H1 (cell line): ENCODE data around the gene DYNC2I2. TPM values are rescaled to one million over a fixed set of nuclear protein-coding genes. Genes with fewer than 3 reads are reported as not detected.

Source experiments
- CTCF ChIA-PET: fragments of 300-600 bp; sonication (Branson Sonifier 250); formaldehyde crosslinking; loops from one replicate; lab custom pipeline; 2021; ENCODE audit not compliant: partially characterized antibody; lab: Charles Lee
- POLR2A ChIA-PET: fragments of 300-600 bp; sonication (Branson Sonifier 250); formaldehyde crosslinking; loops from one replicate; lab custom pipeline; 2021; ENCODE audit warnings: inconsistent platforms; ENCODE audit not compliant: partially characterized antibody; lab: Charles Lee
- DNase-seq, 2 experiments: peaks; one replicate each; pipeline versions ENCODE4 v3.0.0 to v3.0.0-alpha.2; 2010 to 2022; ENCODE audit warnings: low spot score in 2 of 2, low read depth in 1 of 2, mixed read lengths in 1 of 2
- FAIRE-seq: peaks from 2 replicates; lab custom pipeline; 2011; peaks lifted over from hg19 to GRCh38; lab: Jason Lieb, UNC
- H2AFZ ChIP-seq: 2 replicates; pipeline ENCODE4 v1.8.1; 2012; ENCODE audit warnings: low read length, inconsistent platforms
- H2AK5ac ChIP-seq: 2 replicates; pipeline ENCODE4 v1.6.1; 2013; ENCODE audit warnings: low read depth, low read length
- H2BK120ac ChIP-seq: replicated peaks from 2 replicates; pipeline ENCODE3; 2013; ENCODE audit warnings: low read depth, low read length, inconsistent platforms
- H2BK12ac ChIP-seq: 2 replicates; pipeline ENCODE4 v1.6.1; 2013; ENCODE audit warnings: low read depth, low read length
- H2BK15ac ChIP-seq: 2 replicates; pipeline ENCODE4 v1.6.1; 2013; ENCODE audit warnings: low read length
- H2BK20ac ChIP-seq: 2 replicates; pipeline ENCODE4 v1.6.1; 2013; ENCODE audit warnings: low read length
- H2BK5ac ChIP-seq: 2 replicates; pipeline ENCODE4 v1.6.1; 2013; ENCODE audit warnings: low read depth, low read length
- H3K14ac ChIP-seq: 2 replicates; pipeline ENCODE4 v1.6.1; 2013; ENCODE audit warnings: inconsistent platforms; ENCODE audit not compliant: insufficient read length
- H3K18ac ChIP-seq: 2 replicates; pipeline ENCODE4 v1.6.1; 2013; ENCODE audit warnings: low read length; ENCODE audit errors: extremely low read depth
- H3K23ac ChIP-seq: 2 replicates; pipeline ENCODE4 v1.6.1; 2013; ENCODE audit warnings: inconsistent platforms; ENCODE audit not compliant: insufficient read length
- H3K23me2 ChIP-seq: 2 replicates; pipeline ENCODE4 v1.6.1; 2013; ENCODE audit warnings: low read depth, low read length
- H3K27ac ChIP-seq: 2 replicates; pipeline ENCODE4 v1.6.1; 2011; ENCODE audit warnings: low read depth, low read length, inconsistent platforms
- H3K27me3 ChIP-seq, 4 experiments: replicated peaks in 1 of 4; 1 replicate in 1 of 4; 2 replicates in 3 of 4; pipeline versions ENCODE4 v1.6.1 to v1.8.1; 2011 to 2013; ENCODE audit warnings: low read length in 3 of 4, mild to moderate bottlenecking in 3 of 4, inconsistent platforms in 2 of 4, mixed read lengths in 2 of 4, moderate library complexity in 1 of 4; ENCODE audit not compliant: control insufficient read depth in 3 of 4, insufficient read depth in 3 of 4; ENCODE audit errors: extremely low read depth in 1 of 4
- H3K36me3 ChIP-seq, 4 experiments: 2 replicates each; pipeline versions ENCODE4 v1.6.1 to v1.8.1; 2011 to 2013; ENCODE audit warnings: mild to moderate bottlenecking in 4 of 4, low read length in 3 of 4, moderate library complexity in 2 of 4, control low read depth in 1 of 4, inconsistent platforms in 1 of 4; ENCODE audit not compliant: insufficient read depth in 4 of 4, control insufficient read depth in 2 of 4
- H3K4ac ChIP-seq: replicated peaks from 2 replicates; pipeline ENCODE3; 2013; ENCODE audit warnings: low read length, low read depth, mixed read lengths, inconsistent platforms; ENCODE audit not compliant: insufficient read length
- H3K4me1 ChIP-seq, 4 experiments: replicated peaks in 1 of 4; 1 replicate in 1 of 4; 2 replicates in 3 of 4; pipeline versions ENCODE4 v1.6.1 to v1.8.1; 2011 to 2013; ENCODE audit warnings: low read length in 3 of 4, inconsistent platforms in 2 of 4, mixed read lengths in 1 of 4; ENCODE audit not compliant: insufficient read depth in 4 of 4, control insufficient read depth in 3 of 4
- H3K4me2 ChIP-seq, 2 experiments: 2 replicates each; pipeline versions ENCODE4 v1.6.1 to v1.8.1; 2011 to 2013; ENCODE audit warnings: low read depth in 2 of 2, low read length in 2 of 2, control low read depth in 1 of 2, inconsistent platforms in 1 of 2, mild to moderate bottlenecking in 1 of 2; ENCODE audit not compliant: insufficient read depth in 1 of 2
- H3K4me3 ChIP-seq, 4 experiments: fragments of 200-600, 300-600 bp in 1 of 4; sonication (generic), shearing (Covaris generic), sonication (Bioruptor Twin) in 1 of 4; 2 replicates each; pipeline versions ENCODE4 v1.5.1 to v1.8.1; 2011 to 2016; ENCODE audit warnings: low read length in 4 of 4, low read depth in 3 of 4, control low read depth in 2 of 4, inconsistent platforms in 2 of 4, mild to moderate bottlenecking in 2 of 4, mixed read lengths in 1 of 4, moderate library complexity in 1 of 4; ENCODE audit not compliant: insufficient read depth in 2 of 4; ENCODE audit errors: extremely low read depth in 1 of 4
- H3K56ac ChIP-seq: replicated peaks from 2 replicates; pipeline ENCODE3; 2013; ENCODE audit warnings: low read depth, mild to moderate bottlenecking, mixed read lengths, low read length, inconsistent platforms; ENCODE audit not compliant: insufficient read length
- H3K79me1 ChIP-seq: 2 replicates; pipeline ENCODE4 v1.6.1; 2013; ENCODE audit warnings: low read depth, low read length, control low read depth
- H3K79me2 ChIP-seq, 2 experiments: 2 replicates each; pipeline versions ENCODE4 v1.6.1 to v1.8.1; 2012 to 2013; ENCODE audit warnings: low read length in 2 of 2, mild to moderate bottlenecking in 2 of 2, inconsistent platforms in 1 of 2; ENCODE audit not compliant: insufficient read depth in 2 of 2, control insufficient read depth in 1 of 2
- H3K9ac ChIP-seq, 4 experiments: replicated peaks in 1 of 4; 1 replicate in 1 of 4; 2 replicates in 3 of 4; pipeline versions ENCODE4 v1.6.1 to v1.8.1; 2011 to 2013; ENCODE audit warnings: low read depth in 3 of 4, low read length in 3 of 4, control low read depth in 2 of 4, mild to moderate bottlenecking in 2 of 4, moderate library complexity in 2 of 4, inconsistent platforms in 1 of 4; ENCODE audit errors: extremely low read depth in 1 of 4
- H3K9me3 ChIP-seq, 2 experiments: 2 replicates each; pipeline versions ENCODE4 v1.6.1 to v1.8.1; 2012 to 2013; ENCODE audit warnings: mild to moderate bottlenecking in 2 of 2, moderate library complexity in 2 of 2, control low read depth in 1 of 2, inconsistent platforms in 1 of 2, low read depth in 1 of 2, low read length in 1 of 2, mixed read lengths in 1 of 2; ENCODE audit not compliant: insufficient read depth in 2 of 2
- H4K20me1 ChIP-seq, 2 experiments: replicated peaks in 1 of 2; 2 replicates each; pipeline versions ENCODE3 to v1.8.1; 2011 to 2013; ENCODE audit warnings: inconsistent platforms in 2 of 2, low read length in 2 of 2, mild to moderate bottlenecking in 1 of 2; ENCODE audit not compliant: insufficient read depth in 2 of 2, control insufficient read depth in 1 of 2
- H4K5ac ChIP-seq: 2 replicates; pipeline ENCODE4 v1.6.1; 2013; ENCODE audit warnings: low read length, low read depth, mixed read lengths, inconsistent platforms; ENCODE audit not compliant: insufficient read length
- H4K8ac ChIP-seq: 2 replicates; pipeline ENCODE4 v1.8.0; 2013; ENCODE audit warnings: mild to moderate bottlenecking, moderate library complexity, low read length, inconsistent platforms; ENCODE audit not compliant: insufficient read depth; ENCODE audit errors: extremely low read depth
- H4K91ac ChIP-seq: replicated peaks from 2 replicates; pipeline ENCODE3; 2013; ENCODE audit warnings: low read length, mixed read lengths, inconsistent platforms; ENCODE audit not compliant: insufficient read length
- KDM1A ChIP-seq: fragments of 200-600, 300-600 bp; sonication (generic); IDR thresholded peaks from 2 replicates; pipeline ENCODE4 v1.7.1; 2016; ENCODE audit warnings: mild to moderate bottlenecking, low read length, borderline replicate concordance
- RBBP5 ChIP-seq: IDR thresholded peaks from 2 replicates; pipeline ENCODE4 v1.7.1; 2012; ENCODE audit warnings: low read depth, mild to moderate bottlenecking, inconsistent platforms, low read length, moderate library complexity, borderline replicate concordance
- WGBS, 2 experiments: shearing (Covaris generic) in 1 of 2; methylation state at CpG; one replicate each; pipeline versions ENCODE4 v1.1.6 to v1.1.7; 2013 to 2015; ENCODE audit warnings: low lambda C conversion rate in 2 of 2, mixed read lengths in 2 of 2, inconsistent platforms in 1 of 2, low coverage in 1 of 2, missing lambda C conversion rate in 1 of 2; ENCODE audit not compliant: insufficient replicate concordance in 2 of 2, insufficient coverage in 1 of 2, insufficient read length in 1 of 2; ENCODE audit errors: extremely low coverage in 1 of 2, missing lambda C conversion rate in 1 of 2; 5-methylcytosine and 5-hydroxymethylcytosine counted together
- polyA plus RNA-seq, 7 experiments: library from polyadenylated mRNA; depleted of rRNA in 3 of 7; stranded (reverse) in 5 of 7; unstranded in 2 of 7; fragments of >200 nt in 5 of 7; fragments of 200-250 nt in 2 of 7; gene quantifications; 1 replicate in 5 of 7; 2 replicates in 1 of 7; 4 replicates in 1 of 7; pipeline versions ENCODE4 v1.2.1 to v1.2.3, GENCODE V29; 2011 to 2013; ENCODE audit warnings: missing spikeins in 2 of 7, mixed read lengths in 2 of 7
- total RNA-seq: library from RNA; stranded (reverse); fragmentation: NEBNext Ultra II Directional; extraction: Animal tissue kit (Norgen Biotek cat#: 25700); gene quantifications from 2 replicates; pipeline ENCODE4 v1.2.1, GENCODE V29; 2021

DYNC2I2 gene
- total and polyA plus RNA-seq, 2 of the 8 experiments (the other 6 are each of a cell fraction or from before 2014, with no cell fraction given) = 58.0 to 78.5 TPM

GRCh38 chr9:128643519-128644300 is 12.9 kb downstream of the DYNC2I2 start:
- Histone ChIP-seq H2BK12ac (no peak overlapping the region), H2AK5ac (no peak overlapping the region), H3K4ac (no peak overlapping the region), H3K79me2 (no peaks in the 10 kb centered on the region; a peak in 1 of 4 replicates), H3K56ac (no peak overlapping the region), H3K9ac (no peak overlapping the region), H2BK15ac (no peak overlapping the region), H4K5ac (no peak overlapping the region), H2BK5ac (no peak overlapping the region), H3K9me3 (no peaks in the 10 kb centered on the region), H3K27ac (no peak overlapping the region), H4K8ac (peak overlapping the region; percentile 1; the same call in 1 of the 2 replicates), H3K18ac (no peak overlapping the region), H3K4me3 (no peak overlapping the region), H3K27me3 (no peaks in the 10 kb centered on the region), H3K79me1 (0 out of 2 replicates have a peak, but pooled peaks cover 8% of the 10 kb centered on the region), H4K20me1 (peaks cover 0 to 3% of the 10 kb centered on the region in 2 experiments), H2AFZ (no peak overlapping the region), H4K91ac (no peak overlapping the region), H3K4me1 (no peaks in the 10 kb centered on the region), H2BK120ac (no peak overlapping the region), H2BK20ac (no peak overlapping the region), H3K23ac (no peak overlapping the region), H3K14ac (no peak overlapping the region), H3K4me2 (no peak overlapping the region), H3K36me3 (peaks cover 2 to 11% (median 9%) of the 10 kb centered on the region in 4 experiments; a peak in 5 of 8 replicates), H3K23me2 (no peaks in the 10 kb centered on the region)
- ChIA-PET POLR2A (interaction anchor here (0.6 to 15.6 kb wide), 3 partner anchors 10 to 342 kb away, joined by 3 to 313 read pairs (median 8); partner anchors contain the start of gene SET), CTCF (interaction anchor here (0.7 to 5.7 kb wide), 5 partner anchors 9 to 121 kb away, joined by 3 to 37 read pairs (median 3); no protein-coding TSS in a partner anchor)
- TF ChIP-seq KDM1A (peak; percentile 43; the same call in 1 of the 2 replicates), RBBP5 (no peak)
- FAIRE-seq (no peak), DNase-seq (no peak)
- 80% methylated on average over 12 of the region's 12 CpGs; no CpG with 5 or more reads in 1 of the 2 experiments for WGBS, 2 experiments
